NCI-H1694 (cell line): ENCODE results near the gene CAPRIN2.
A peak's percentile ranks its signal among the peaks of the same experiment; 100 is the strongest.

ENCODE experiments used
- DNase-seq: peaks from one replicate; lab custom pipeline; 2025; lab: John Stamatoyannopoulos, UW

CAPRIN2 gene

GRCh38 chr12:30754750-30755394 lies at the start of gene CAPRIN2:
Gene CAPRIN2, minus strand, starts transcription at chr12:30754951. Its CDS starts 1,431 bp downstream, at chr12:30753520.
- DNase-seq: peak; percentile 93

GRCh38 chr12:30797689-30798088 lies 42.9 kb upstream of the CAPRIN2 start:
- DNase-seq: no peak

- DNase-seq: no peak
Measured at GRCh38 chr12:30796891-30797371, 42.2 kb upstream of the CAPRIN2 start.

- DNase-seq: no peak
Measured at GRCh38 chr12:30796313-30796780, 41.6 kb upstream of the CAPRIN2 start.

GRCh38 chr12:30795410-30796312 lies 40.9 kb upstream of the CAPRIN2 start:
- DNase-seq: no peak

GRCh38 chr12:30794591-30795409 lies 40.0 kb upstream of the CAPRIN2 start:
- no peak for DNase-seq

GRCh38 chr12:30794020-30794419 lies 39.3 kb upstream of the CAPRIN2 start:
- DNase-seq: no peak

- no peak for DNase-seq
Measured at GRCh38 chr12:30792648-30793499, 38.1 kb upstream of the CAPRIN2 start.

GRCh38 chr12:30792085-30792484 lies 37.3 kb upstream of the CAPRIN2 start:
- DNase-seq: no peak

- no peak for DNase-seq
Measured at GRCh38 chr12:30788754-30789153, 34.0 kb upstream of the CAPRIN2 start.

- no peak for DNase-seq
Measured at GRCh38 chr12:30785630-30786029, 30.9 kb upstream of the CAPRIN2 start.

GRCh38 chr12:30784508-30784907 lies 29.8 kb upstream of the CAPRIN2 start:
- DNase-seq: no peak

GRCh38 chr12:30783946-30784345 lies 29.2 kb upstream of the CAPRIN2 start:
- DNase-seq: no peak

- DNase-seq: no peak
Measured at GRCh38 chr12:30782316-30783173, 27.8 kb upstream of the CAPRIN2 start.

- no peak for DNase-seq
Measured at GRCh38 chr12:30779578-30779977, 24.8 kb upstream of the CAPRIN2 start.

GRCh38 chr12:30779178-30779577 lies 24.4 kb upstream of the CAPRIN2 start:
- no peak for DNase-seq

- DNase-seq: no peak
Measured at GRCh38 chr12:30774599-30774998, 19.8 kb upstream of the CAPRIN2 start.

- DNase-seq: no peak
Measured at GRCh38 chr12:30769802-30770201, 15.1 kb upstream of the CAPRIN2 start.

- DNase-seq: peak; percentile 88
Measured at GRCh38 chr12:30764251-30764650, 9.5 kb upstream of the CAPRIN2 start.

- DNase-seq: no peak
Measured at GRCh38 chr12:30763053-30763452, 8.3 kb upstream of the CAPRIN2 start.
